Keratinocyte (primary cell): Measurements from ENCODE around the gene SNRPD3. TPM values are rescaled to one million over a fixed set of nuclear protein-coding genes. Genes with fewer than 3 reads are reported as not detected.

Experiments used
- DNase-seq: peaks from one replicate; pipeline ENCODE4 v3.0.0-alpha.2; 2011; ENCODE audit warnings: low read depth, missing footprints, low spot score
- FAIRE-seq: peaks from 2 replicates; lab custom pipeline; 2011; peaks lifted over from hg19 to GRCh38; lab: Jason Lieb, UNC
- H2AFZ ChIP-seq: 2 replicates; pipeline ENCODE4 v1.6.0; 2012; ENCODE audit warnings: low read length, control low read depth, inconsistent platforms; ENCODE audit not compliant: control insufficient read depth
- H3K27ac ChIP-seq: 2 replicates; pipeline ENCODE4 v1.5.1; 2011; ENCODE audit warnings: low read length; ENCODE audit not compliant: control insufficient read depth, insufficient read depth
- H3K27me3 ChIP-seq: 3 replicates; pipeline ENCODE4 v1.6.0; 2011; ENCODE audit warnings: low read length; ENCODE audit not compliant: control insufficient read depth, insufficient read depth; ENCODE audit errors: extremely low read depth
- H3K36me3 ChIP-seq, 2 experiments: 2 replicates in 1 of 2; 3 replicates in 1 of 2; pipeline ENCODE4 v1.5.1; 2011; ENCODE audit warnings: low read length in 2 of 2, mild to moderate bottlenecking in 1 of 2; ENCODE audit not compliant: control insufficient read depth in 2 of 2, insufficient read depth in 2 of 2; ENCODE audit errors: extremely low read depth in 1 of 2
- H3K4me1 ChIP-seq: 3 replicates; pipeline ENCODE4 v1.5.1; 2011; ENCODE audit warnings: low read length; ENCODE audit not compliant: control insufficient read depth, insufficient read depth; ENCODE audit errors: extremely low read depth
- H3K4me2 ChIP-seq: 3 replicates; pipeline ENCODE4 v1.6.0; 2011; ENCODE audit warnings: low read depth, low read length; ENCODE audit not compliant: control insufficient read depth, insufficient read depth; ENCODE audit errors: extremely low read depth
- H3K4me3 ChIP-seq, 3 experiments: fragments of 200-600 bp in 1 of 3; sonication (generic) in 1 of 3; 2 replicates in 2 of 3; 3 replicates in 1 of 3; pipeline ENCODE4 v1.5.1; 2011 to 2016; ENCODE audit warnings: low read length in 3 of 3, mild to moderate bottlenecking in 3 of 3, control low read depth in 2 of 3, inconsistent platforms in 1 of 3, low read depth in 1 of 3, mixed read lengths in 1 of 3, mixed run types in 1 of 3, moderate library complexity in 1 of 3; ENCODE audit not compliant: control insufficient read depth in 2 of 3, insufficient read depth in 2 of 3; ENCODE audit errors: extremely low read depth in 1 of 3
- H3K79me2 ChIP-seq: 2 replicates; pipeline ENCODE4 v1.6.0; 2012; ENCODE audit warnings: low read length; ENCODE audit not compliant: control insufficient read depth, insufficient read depth
- H3K9ac ChIP-seq: 3 replicates; pipeline ENCODE4 v1.6.0; 2011; ENCODE audit warnings: low read length; ENCODE audit not compliant: control insufficient read depth, insufficient read depth; ENCODE audit errors: extremely low read depth
- H3K9me1 ChIP-seq: 3 replicates; pipeline ENCODE4 v1.6.0; 2011; ENCODE audit warnings: low read length; ENCODE audit not compliant: control insufficient read depth, insufficient read depth; ENCODE audit errors: extremely low read depth
- H3K9me3 ChIP-seq: 2 replicates; pipeline ENCODE4 v1.5.1; 2012; ENCODE audit warnings: low read depth, low read length; ENCODE audit not compliant: control insufficient read depth
- H4K20me1 ChIP-seq: 3 replicates; pipeline ENCODE4 v1.6.0; 2011; ENCODE audit warnings: low read length; ENCODE audit not compliant: control insufficient read depth, insufficient read depth; ENCODE audit errors: extremely low read depth
- EZH2 ChIP-seq: IDR thresholded peaks from one replicate; pipeline ENCODE4 v1.6.1; 2012; ENCODE audit warnings: inconsistent platforms, mild to moderate bottlenecking, low read length, moderate library complexity
- dilution Hi-C: fragments of 300-500 bp; cut with MboI; formaldehyde crosslinking; loops from one replicate; pipeline ENCODE4 v1.7.0; 2020; ENCODE audit warnings: low sequenced_read_pairs; ENCODE audit not compliant: extremely low pct_ligation_motif_present
- polyA plus RNA-seq, 5 experiments: library from polyadenylated mRNA; depleted of rRNA in 3 of 5; stranded (reverse) in 3 of 5; stranded (forward) in 1 of 5; unstranded in 1 of 5; fragments of >200 nt; gene quantifications; 1 replicate in 1 of 5; 2 replicates in 3 of 5; 3 replicates in 1 of 5; pipeline versions ENCODE4 v1.2.1 to v1.2.3, GENCODE V29; 2011 to 2012; ENCODE audit warnings: missing spikeins in 2 of 5, low read depth in 1 of 5, low replicate concordance in 1 of 5
- TF ChIP-seq, protein P1 (sequence below), 3 experiments: IDR thresholded peaks in 1 of 3; conservative IDR thresholded peaks in 1 of 3; optimal IDR thresholded peaks in 1 of 3; 2 replicates in 2 of 3; 3 replicates in 1 of 3; pipeline versions ENCODE3 to v1.5.1; 2011; ENCODE audit warnings: low read length in 3 of 3, mild to moderate bottlenecking in 3 of 3, moderate library complexity in 2 of 3, control low read depth in 1 of 3, inconsistent platforms in 1 of 3; ENCODE audit not compliant: insufficient read depth in 2 of 3; ENCODE audit errors: extremely low read depth in 1 of 3

SNRPD3 gene
- polyA plus RNA-seq, 1 donor (not counting 4 experiments of a cell fraction or from before 2014, with no cell fraction given) = 135 TPM

- no peak overlapping the region for H2AFZ ChIP-seq
- H3K36me3 ChIP-seq = peaks cover 4% of the 10 kb centered on the region in 2 experiments
- DNase-seq (no peak), FAIRE-seq (no peak)
- H3K4me1 ChIP-seq = peaks cover 22% of the 10 kb centered on the region
- H3K9ac ChIP-seq = no peak overlapping the region
- TF ChIP-seq, protein P1, sequence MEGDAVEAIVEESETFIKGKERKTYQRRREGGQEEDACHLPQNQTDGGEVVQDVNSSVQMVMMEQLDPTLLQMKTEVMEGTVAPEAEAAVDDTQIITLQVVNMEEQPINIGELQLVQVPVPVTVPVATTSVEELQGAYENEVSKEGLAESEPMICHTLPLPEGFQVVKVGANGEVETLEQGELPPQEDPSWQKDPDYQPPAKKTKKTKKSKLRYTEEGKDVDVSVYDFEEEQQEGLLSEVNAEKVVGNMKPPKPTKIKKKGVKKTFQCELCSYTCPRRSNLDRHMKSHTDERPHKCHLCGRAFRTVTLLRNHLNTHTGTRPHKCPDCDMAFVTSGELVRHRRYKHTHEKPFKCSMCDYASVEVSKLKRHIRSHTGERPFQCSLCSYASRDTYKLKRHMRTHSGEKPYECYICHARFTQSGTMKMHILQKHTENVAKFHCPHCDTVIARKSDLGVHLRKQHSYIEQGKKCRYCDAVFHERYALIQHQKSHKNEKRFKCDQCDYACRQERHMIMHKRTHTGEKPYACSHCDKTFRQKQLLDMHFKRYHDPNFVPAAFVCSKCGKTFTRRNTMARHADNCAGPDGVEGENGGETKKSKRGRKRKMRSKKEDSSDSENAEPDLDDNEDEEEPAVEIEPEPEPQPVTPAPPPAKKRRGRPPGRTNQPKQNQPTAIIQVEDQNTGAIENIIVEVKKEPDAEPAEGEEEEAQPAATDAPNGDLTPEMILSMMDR (optimal IDR thresholded peaks at IDR 0.05 in 1 of 3, IDR thresholded peaks at IDR 0.05 in 1 of 3, conservative IDR thresholded peaks at IDR 0.05 in 1 of 3; ENCODE audit: extremely low read depth in 1 of 3, insufficient read depth in 2 of 3, low read length in 3 of 3) = no peak
- TF ChIP-seq EZH2 = no peak
- H3K4me3 ChIP-seq = no peak overlapping the region
- H3K9me3 ChIP-seq = no peaks in the 10 kb centered on the region
- dilution Hi-C loops = no loop called here
- H4K20me1 ChIP-seq = no peaks in the 10 kb centered on the region
- no peaks in the 10 kb centered on the region for H3K79me2 ChIP-seq
- H3K9me1 ChIP-seq = no peaks in the 10 kb centered on the region
- H3K27ac ChIP-seq = no peak overlapping the region
- H3K4me2 ChIP-seq = no peak overlapping the region
- H3K27me3 ChIP-seq = no peaks in the 10 kb centered on the region
Observed at GRCh38 chr22:24584871-24585411, 29.1 kb downstream of the SNRPD3 start.

- TF ChIP-seq, protein P1 (optimal IDR thresholded peaks at IDR 0.05 in 1 of 3, IDR thresholded peaks at IDR 0.05 in 1 of 3, conservative IDR thresholded peaks at IDR 0.05 in 1 of 3; ENCODE audit: extremely low read depth in 1 of 3, insufficient read depth in 2 of 3, low read length in 3 of 3) = no peak
- no peak for TF ChIP-seq EZH2
- H3K4me1 ChIP-seq = peaks cover 17% of the 10 kb centered on the region
- no peak for DNase-seq
- H3K4me3 ChIP-seq = no peak overlapping the region
- H4K20me1 ChIP-seq = no peaks in the 10 kb centered on the region
- FAIRE-seq = no peak
- dilution Hi-C loops = no loop called here
- no peak overlapping the region for H3K9ac ChIP-seq
- H3K79me2 ChIP-seq = no peaks in the 10 kb centered on the region
- H3K9me1 ChIP-seq = no peaks in the 10 kb centered on the region
- no peaks in the 10 kb centered on the region for H3K27me3 ChIP-seq
- H3K9me3 ChIP-seq = no peaks in the 10 kb centered on the region
- peaks cover 4% of the 10 kb centered on the region in 2 experiments for H3K36me3 ChIP-seq
- no peak overlapping the region for H2AFZ ChIP-seq
- H3K27ac ChIP-seq = no peak overlapping the region
- no peak overlapping the region for H3K4me2 ChIP-seq
Observed at GRCh38 chr22:24585461-24585860, 29.7 kb downstream of the SNRPD3 start.
